GM21825 (cell line): ENCODE results near the gene FBXO47.
"Not testable (repeated sequence)": the region's sequence is repeated elsewhere in the genome, so short reads cannot be mapped to it uniquely, and the experiment has no call there.

Experiments used
- ATAC-seq: cut with Tn5 transposase; IDR thresholded peaks from one replicate; pipeline ENCODE4 v1.9.1; 2021; ENCODE audit warnings: mild to moderate bottlenecking, moderate library complexity; ENCODE audit not compliant: unreplicated experiment

FBXO47 gene

GRCh38 chr17:38922538-38923297 is 44.5 kb downstream of the FBXO47 start:
- no peak for ATAC-seq

GRCh38 chr17:38921756-38922411 is 45.3 kb downstream of the FBXO47 start:
- no peak for ATAC-seq

- no peak for ATAC-seq
Observed at GRCh38 chr17:38920374-38921291, 46.6 kb downstream of the FBXO47 start.

GRCh38 chr17:38919316-38920078 is 47.7 kb downstream of the FBXO47 start:
- no peak for ATAC-seq

GRCh38 chr17:38918916-38919315 is 48.3 kb downstream of the FBXO47 start:
- no peak for ATAC-seq

- ATAC-seq = no peak
Observed at GRCh38 chr17:38918129-38918913, 48.9 kb downstream of the FBXO47 start.

GRCh38 chr17:38917259-38917658 is 49.9 kb downstream of the FBXO47 start:
- no peak for ATAC-seq

- ATAC-seq = no peak
Observed at GRCh38 chr17:38916771-38917170, 50.4 kb downstream of the FBXO47 start.

GRCh38 chr17:38915639-38915995 is 51.6 kb downstream of the FBXO47 start:
- no peak for ATAC-seq

- no peak for ATAC-seq
Observed at GRCh38 chr17:38914741-38915638, 52.2 kb downstream of the FBXO47 start.

GRCh38 chr17:38912221-38912813 is 54.9 kb downstream of the FBXO47 start:
- ATAC-seq = no peak

GRCh38 chr17:38911731-38912081 is 55.5 kb downstream of the FBXO47 start:
- not testable (repeated sequence) for ATAC-seq

GRCh38 chr17:38911081-38911730 is 56.0 kb downstream of the FBXO47 start:
- no peak for ATAC-seq

- no peak for ATAC-seq
Observed at GRCh38 chr17:38910325-38910724, 56.9 kb downstream of the FBXO47 start.

- ATAC-seq = no peak
Observed at GRCh38 chr17:38908676-38909181, 58.5 kb downstream of the FBXO47 start.

- no peak for ATAC-seq
Observed at GRCh38 chr17:38907930-38908675, 59.1 kb downstream of the FBXO47 start.
